ENCODE data around the gene FBXO31.

FBXO31 gene

DNA sequence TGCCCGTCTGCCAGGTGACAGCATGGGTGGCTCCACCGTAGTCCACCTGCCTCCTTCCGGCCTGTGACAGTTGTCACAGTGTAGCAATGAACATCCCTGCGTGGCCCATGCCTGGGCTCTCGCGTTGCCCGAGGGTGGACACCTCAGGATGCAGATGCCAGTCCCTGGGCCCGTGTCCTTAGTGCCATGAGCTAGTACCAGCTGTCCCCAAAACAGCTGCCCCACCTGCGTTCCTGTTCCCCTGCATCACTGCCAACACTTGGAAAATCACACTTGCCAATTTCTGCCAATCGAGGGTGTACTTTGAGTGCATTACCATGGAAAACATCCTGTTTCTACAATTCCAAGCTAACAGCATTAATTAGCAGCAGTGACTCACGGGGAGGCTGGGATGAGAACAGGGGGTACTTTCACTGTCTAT is 57.4 kb downstream of the FBXO31 start:
- Histone ChIP-seq H3K9ac (ENCODE audit: low read length) (no peak overlapping the region), H3K27ac (ENCODE audit: low read length) (no peak overlapping the region), H2AFZ (ENCODE audit: low read depth, low read length) (no peak overlapping the region), H3K79me2 (ENCODE audit: low read length) (no peaks in the 10 kb centered on the region), H4K20me1 (ENCODE audit: insufficient read depth, low read length) (no peaks in the 10 kb centered on the region), H3K4me3 (ENCODE audit: low read length) (no peak overlapping the region), H3K9me3 (ENCODE audit: insufficient read depth, low read length) (no peaks in the 10 kb centered on the region), H3K27me3 (ENCODE audit: low read depth, low read length) (no peaks in the 10 kb centered on the region), H3K36me3 (replicated peaks; ENCODE audit: low read depth, low read length) (no peaks in the 10 kb centered on the region), H3K4me1 (ENCODE audit: low read length) (no peaks in the 10 kb centered on the region), H3K4me2 (ENCODE audit: low read length) (no peak overlapping the region)
- TF ChIP-seq EZH2phosphoT487 (IDR thresholded peaks at IDR 0.05; ENCODE audit: low read depth), result no peak
- TF ChIP-seq, protein P1, sequence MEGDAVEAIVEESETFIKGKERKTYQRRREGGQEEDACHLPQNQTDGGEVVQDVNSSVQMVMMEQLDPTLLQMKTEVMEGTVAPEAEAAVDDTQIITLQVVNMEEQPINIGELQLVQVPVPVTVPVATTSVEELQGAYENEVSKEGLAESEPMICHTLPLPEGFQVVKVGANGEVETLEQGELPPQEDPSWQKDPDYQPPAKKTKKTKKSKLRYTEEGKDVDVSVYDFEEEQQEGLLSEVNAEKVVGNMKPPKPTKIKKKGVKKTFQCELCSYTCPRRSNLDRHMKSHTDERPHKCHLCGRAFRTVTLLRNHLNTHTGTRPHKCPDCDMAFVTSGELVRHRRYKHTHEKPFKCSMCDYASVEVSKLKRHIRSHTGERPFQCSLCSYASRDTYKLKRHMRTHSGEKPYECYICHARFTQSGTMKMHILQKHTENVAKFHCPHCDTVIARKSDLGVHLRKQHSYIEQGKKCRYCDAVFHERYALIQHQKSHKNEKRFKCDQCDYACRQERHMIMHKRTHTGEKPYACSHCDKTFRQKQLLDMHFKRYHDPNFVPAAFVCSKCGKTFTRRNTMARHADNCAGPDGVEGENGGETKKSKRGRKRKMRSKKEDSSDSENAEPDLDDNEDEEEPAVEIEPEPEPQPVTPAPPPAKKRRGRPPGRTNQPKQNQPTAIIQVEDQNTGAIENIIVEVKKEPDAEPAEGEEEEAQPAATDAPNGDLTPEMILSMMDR (IDR thresholded peaks at IDR 0.05; ENCODE audit: low read depth, low read length), result no peak

- Histone ChIP-seq H3K79me2 (ENCODE audit: low read length) (no peaks in the 10 kb centered on the region), H3K27me3 (ENCODE audit: low read depth, low read length) (no peaks in the 10 kb centered on the region), H4K20me1 (ENCODE audit: insufficient read depth, low read length) (no peaks in the 10 kb centered on the region), H3K9ac (ENCODE audit: low read length) (no peak overlapping the region), H3K9me3 (ENCODE audit: insufficient read depth, low read length) (no peaks in the 10 kb centered on the region), H3K4me1 (ENCODE audit: low read length) (no peaks in the 10 kb centered on the region), H3K4me3 (ENCODE audit: low read length) (no peak overlapping the region), H3K36me3 (replicated peaks; ENCODE audit: low read depth, low read length) (no peaks in the 10 kb centered on the region), H3K4me2 (ENCODE audit: low read length) (no peak overlapping the region), H2AFZ (ENCODE audit: low read depth, low read length) (no peak overlapping the region), H3K27ac (ENCODE audit: low read length) (no peak overlapping the region)
- TF ChIP-seq, protein P1 (IDR thresholded peaks at IDR 0.05; ENCODE audit: low read depth, low read length), result no peak
- no peak for TF ChIP-seq EZH2phosphoT487 (IDR thresholded peaks at IDR 0.05; ENCODE audit: low read depth)
Measured at GRCh38 chr16:87325423-87325858, 58.1 kb downstream of the FBXO31 start.

DNA sequence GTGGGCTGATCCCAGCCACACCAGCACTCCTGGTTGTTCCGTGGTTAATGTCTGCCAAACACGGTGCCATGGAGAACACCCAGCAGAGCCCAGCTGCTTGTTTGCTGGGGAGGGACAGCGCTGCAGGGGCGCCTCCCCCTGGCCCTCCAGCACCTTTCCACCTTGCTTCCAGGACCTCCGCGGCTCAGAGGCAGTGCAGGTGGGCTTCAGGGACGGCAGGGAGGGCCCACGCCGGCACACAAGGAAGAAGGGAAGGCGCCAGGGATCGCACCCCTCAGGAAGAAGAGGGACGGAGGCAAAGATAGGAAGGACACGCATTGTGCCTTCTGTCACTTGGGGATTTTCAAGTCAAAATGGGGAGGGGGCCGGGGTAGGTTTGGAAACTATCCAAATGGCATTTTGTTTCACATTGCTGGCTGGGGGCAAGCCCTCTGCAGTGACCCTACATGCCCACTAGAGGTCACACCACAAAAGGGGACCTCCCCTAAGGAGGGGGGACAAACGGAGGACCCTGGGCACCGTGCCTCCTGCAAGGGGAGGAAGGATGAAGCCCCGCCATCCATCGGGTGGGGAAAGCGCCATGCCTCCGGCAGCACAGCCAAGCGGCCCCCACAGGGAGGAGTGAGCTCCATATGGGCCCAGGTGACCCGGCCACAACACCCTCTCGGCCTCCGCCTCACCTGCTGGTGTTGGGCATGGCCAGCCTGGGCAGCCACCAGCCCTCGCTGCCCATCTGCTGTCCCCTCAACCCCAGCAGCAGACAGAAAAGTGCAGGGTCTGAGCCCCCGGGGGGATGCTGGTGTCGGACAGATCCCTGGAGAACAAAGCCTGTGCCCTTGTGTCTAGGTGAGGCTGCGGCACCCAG is 58.9 kb downstream of the FBXO31 start:
- Histone ChIP-seq H3K27ac (ENCODE audit: low read length) (no peak overlapping the region), H4K20me1 (ENCODE audit: insufficient read depth, low read length) (no peaks in the 10 kb centered on the region), H3K9me3 (ENCODE audit: insufficient read depth, low read length) (no peaks in the 10 kb centered on the region), H3K4me1 (ENCODE audit: low read length) (no peaks in the 10 kb centered on the region), H3K9ac (ENCODE audit: low read length) (no peak overlapping the region), H2AFZ (ENCODE audit: low read depth, low read length) (no peak overlapping the region), H3K79me2 (ENCODE audit: low read length) (no peaks in the 10 kb centered on the region), H3K27me3 (ENCODE audit: low read depth, low read length) (no peaks in the 10 kb centered on the region), H3K4me2 (ENCODE audit: low read length) (no peak overlapping the region), H3K36me3 (replicated peaks; ENCODE audit: low read depth, low read length) (no peaks in the 10 kb centered on the region), H3K4me3 (ENCODE audit: low read length) (no peak overlapping the region)
- TF ChIP-seq, protein P1 (IDR thresholded peaks at IDR 0.05; ENCODE audit: low read depth, low read length), result peak; percentile 84
- no peak for TF ChIP-seq EZH2phosphoT487 (IDR thresholded peaks at IDR 0.05; ENCODE audit: low read depth)

DNA sequence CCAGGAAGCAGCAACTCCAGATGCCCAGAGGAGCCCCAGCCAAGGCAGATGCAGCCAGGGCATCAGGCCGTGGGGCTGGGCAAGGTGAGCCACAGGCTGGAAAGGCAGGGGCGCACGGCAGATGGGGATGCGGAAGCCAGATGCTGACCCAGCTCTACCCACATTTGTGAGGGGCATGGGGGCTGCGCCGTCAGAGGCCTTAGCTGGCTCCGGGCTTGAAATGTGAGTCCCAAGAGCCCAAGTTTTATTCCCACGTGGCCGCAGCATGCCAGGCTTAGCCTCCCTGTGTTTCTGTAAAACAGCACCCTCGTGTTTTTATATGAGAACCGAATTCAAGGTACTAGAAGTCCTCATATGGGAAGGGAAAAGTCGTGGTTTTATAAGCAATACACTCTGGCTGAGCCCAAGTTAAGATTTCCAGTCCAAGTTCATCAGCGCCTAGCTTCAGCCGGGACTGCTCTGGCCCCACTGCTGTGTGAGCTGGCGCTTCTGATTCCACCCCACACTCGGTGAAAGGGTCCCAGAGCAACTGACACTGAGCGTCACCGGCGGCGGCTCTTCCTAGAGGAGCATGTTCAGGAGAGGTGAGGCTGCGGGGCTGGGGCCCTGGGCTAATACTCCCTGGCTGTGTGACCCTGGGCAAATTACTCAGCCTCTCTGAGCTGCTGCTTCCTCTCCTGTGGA is 59.7 kb downstream of the FBXO31 start:
- no peaks in the 10 kb centered on the region for H3K9me3 ChIP-seq (ENCODE audit: insufficient read depth, low read length)
- no peak overlapping the region for H2AFZ ChIP-seq (ENCODE audit: low read depth, low read length)
- H3K27me3 ChIP-seq (ENCODE audit: low read depth, low read length), result no peaks in the 10 kb centered on the region
- H3K27ac ChIP-seq (ENCODE audit: low read length), result no peak overlapping the region
- TF ChIP-seq, protein P1 (IDR thresholded peaks at IDR 0.05; ENCODE audit: low read depth, low read length), result no peak
- TF ChIP-seq EZH2phosphoT487 (IDR thresholded peaks at IDR 0.05; ENCODE audit: low read depth), result no peak
- H3K4me2 ChIP-seq (ENCODE audit: low read length), result no peak overlapping the region
- no peak overlapping the region for H3K4me3 ChIP-seq (ENCODE audit: low read length)
- peaks cover 2% of the 10 kb centered on the region for H3K36me3 ChIP-seq (replicated peaks; ENCODE audit: low read depth, low read length)
- no peak overlapping the region for H3K9ac ChIP-seq (ENCODE audit: low read length)
- peaks cover 2% of the 10 kb centered on the region for H3K79me2 ChIP-seq (ENCODE audit: low read length)
- H4K20me1 ChIP-seq (ENCODE audit: insufficient read depth, low read length), result no peaks in the 10 kb centered on the region
- no peaks in the 10 kb centered on the region for H3K4me1 ChIP-seq (ENCODE audit: low read length)
